Hepatocyte (in vitro differentiated cells): Measurements from ENCODE around the gene GNPAT.

ENCODE experiments used
- CTCF ChIP-seq: fragments of 200-600 bp; sonication (generic); IDR thresholded peaks from 2 replicates; pipeline ENCODE4 v1.5.1; 2016; ENCODE audit warnings: antibody characterized with exemption, mild to moderate bottlenecking; ENCODE audit not compliant: poor library complexity
- EZH2 ChIP-seq: fragments of 200-600 bp; sonication (generic); IDR thresholded peaks from 2 replicates; pipeline ENCODE4 v1.6.1; 2016; ENCODE audit warnings: antibody characterized with exemption, mild to moderate bottlenecking, borderline replicate concordance
- EZH2phosphoT487 ChIP-seq: fragments of 200-600 bp; sonication (generic); IDR thresholded peaks from one replicate; pipeline ENCODE4 v1.6.1; 2018; ENCODE audit warnings: antibody characterized with exemption, mild to moderate bottlenecking, low read depth, moderate library complexity; ENCODE audit not compliant: unreplicated experiment, severe bottlenecking

- TF ChIP-seq EZH2 (no peak), CTCF (no peak), EZH2phosphoT487 (no peak)
These were observed 37.2 kb downstream of the GNPAT start for GRCh38 chr1:231278100-231278790.
